Activated T-helper 9 cell treated with anti-CD3 and anti-CD28 coated beads, Interleukin-2, amount 50 U/mL, for 16 hours (primary cell): ENCODE measurements around the gene SYTL5.

Source experiments
- DNase-seq: peaks from one replicate; pipeline ENCODE4 v3.0.0-alpha.2; 2020; ENCODE audit warnings: low read depth

Gene SYTL5

GRCh38 chrX:38149016-38149415, 142.7 kb downstream of the SYTL5 start:
- no peak for DNase-seq

DNA sequence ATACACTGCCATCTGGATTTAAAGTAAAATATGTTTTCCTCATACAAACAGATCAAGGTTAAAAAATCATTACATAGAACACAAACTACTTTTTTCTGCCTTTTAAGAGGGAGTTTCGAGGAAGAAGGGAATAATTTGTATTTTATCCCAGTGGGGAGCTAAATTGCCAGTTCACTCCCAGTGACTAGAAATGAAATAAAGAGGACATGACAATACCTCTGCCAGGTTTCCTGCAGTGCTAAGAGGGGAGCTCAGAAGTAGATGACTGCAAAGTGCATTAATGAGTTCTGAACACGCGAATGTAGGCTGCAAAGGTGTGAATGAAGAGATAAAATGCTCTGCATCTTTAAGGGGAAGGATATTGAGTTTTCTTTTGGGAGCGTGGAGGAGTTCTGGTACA, 144.6 kb downstream of the SYTL5 start:
- DNase-seq: no peak

GRCh38 chrX:38151441-38151840, 145.1 kb downstream of the SYTL5 start:
- no peak for DNase-seq

- no peak for DNase-seq
These were observed 148.0 kb downstream of the SYTL5 start for GRCh38 chrX:38154340-38154739.

DNA sequence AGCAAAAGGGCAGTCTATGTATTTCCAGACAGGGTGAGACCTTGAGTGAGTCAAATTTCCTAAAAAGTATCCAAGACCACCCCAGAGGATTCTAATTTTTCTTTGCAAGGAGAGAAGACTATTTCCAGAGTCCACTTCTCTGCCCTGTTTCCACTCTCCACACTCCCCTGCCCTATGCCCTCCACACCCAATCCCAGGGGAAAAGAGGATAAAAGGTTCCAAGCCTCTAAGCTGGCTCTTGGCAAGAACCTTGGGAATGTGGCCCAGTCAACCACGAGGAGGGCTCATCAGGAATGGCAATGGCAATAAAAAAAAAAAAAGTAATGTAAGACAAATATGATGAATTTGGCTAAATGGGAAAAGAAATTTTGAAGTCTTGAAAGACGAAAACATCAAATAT, 148.5 kb downstream of the SYTL5 start:
- DNase-seq: no peak

DNA sequence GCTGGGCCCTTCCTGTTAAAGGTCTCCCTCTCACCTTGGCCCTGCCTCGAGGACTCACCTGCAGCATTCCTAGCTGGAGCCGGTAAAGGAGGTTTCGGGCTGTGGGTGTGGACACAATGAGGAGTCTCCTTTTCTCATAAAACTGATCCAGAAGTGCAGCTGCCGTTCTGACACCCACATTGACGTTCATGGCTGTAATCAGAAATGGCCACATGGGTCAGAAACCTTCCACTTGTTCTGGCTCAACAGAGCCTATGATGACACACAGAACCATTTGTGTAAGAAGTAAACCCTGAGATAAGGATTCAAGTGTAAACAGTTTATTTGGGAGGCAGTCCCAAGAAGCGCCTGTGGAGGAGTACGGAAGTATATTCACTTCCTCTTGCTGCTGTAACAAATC, 150.5 kb downstream of the SYTL5 start:
- DNase-seq: no peak

- no peak for DNase-seq
These were observed 156.8 kb downstream of the SYTL5 start for GRCh38 chrX:38163193-38163592.

- no peak for DNase-seq
These were observed 158.7 kb downstream of the SYTL5 start for GRCh38 chrX:38165023-38165422.

- DNase-seq: no peak
These were observed 160.2 kb downstream of the SYTL5 start for GRCh38 chrX:38166478-38167083.

DNA sequence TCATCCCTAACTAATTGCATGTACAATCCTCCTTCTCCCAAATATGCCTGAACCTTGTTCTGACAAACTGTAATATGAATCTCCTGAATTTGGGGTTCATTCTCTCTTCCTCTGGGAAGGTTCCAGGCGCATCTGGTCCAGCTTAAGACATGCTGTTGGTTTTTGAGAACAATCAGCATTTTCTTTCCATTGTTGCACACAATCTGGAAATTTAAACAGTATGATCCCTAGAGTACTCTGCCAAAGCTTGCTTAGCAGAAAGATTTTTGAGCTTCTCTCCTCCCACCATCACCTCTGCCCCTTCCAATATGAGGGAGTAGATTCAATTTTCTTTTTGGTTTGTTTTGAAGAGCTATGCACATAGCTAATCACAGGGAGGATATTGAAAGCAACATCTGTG, 164.2 kb downstream of the SYTL5 start:
- no peak for DNase-seq

- DNase-seq: no peak
These were observed 166.2 kb downstream of the SYTL5 start for GRCh38 chrX:38172596-38172995.

GRCh38 chrX:38175139-38175538, 168.8 kb downstream of the SYTL5 start:
- no peak for DNase-seq

- DNase-seq: no peak
These were observed 172.0 kb downstream of the SYTL5 start for GRCh38 chrX:38178396-38178795.
